ENCODE measurements around the gene PHB1.

DNA sequence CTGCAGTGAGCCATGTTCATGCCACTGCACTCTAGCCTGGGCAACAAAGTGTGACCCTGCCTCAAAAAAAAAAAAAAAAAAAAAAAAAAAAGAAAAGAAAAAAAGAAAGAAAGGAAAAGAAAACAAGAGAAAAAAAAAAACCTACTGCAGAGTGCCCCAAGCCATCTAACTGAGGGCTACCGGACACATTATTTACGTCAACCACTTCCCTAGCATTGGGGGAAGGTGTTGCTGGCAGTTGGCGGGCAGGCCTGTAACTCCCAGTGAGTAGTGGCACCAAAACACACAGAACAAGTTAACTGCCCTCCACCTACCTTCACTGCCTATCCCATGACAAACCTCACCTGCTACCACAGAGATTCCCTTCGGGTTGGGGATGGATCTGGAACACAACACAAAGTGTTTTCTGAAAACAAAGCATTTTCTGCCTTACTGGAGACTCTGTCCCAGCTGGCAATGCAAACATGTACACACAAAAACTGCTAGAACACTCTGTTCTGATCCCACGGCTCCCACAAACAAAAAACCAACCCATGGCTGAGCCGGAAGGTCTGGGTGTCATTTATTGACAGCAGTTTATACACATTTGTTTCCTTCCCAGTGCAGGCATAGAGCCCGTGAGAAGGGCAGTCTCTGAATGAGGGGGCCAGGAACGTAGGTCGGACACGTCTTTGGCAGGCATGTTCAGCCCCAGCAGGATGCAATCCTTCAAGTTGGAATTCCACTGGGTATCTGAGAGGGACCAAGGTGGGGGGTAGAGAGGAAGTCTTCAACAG lies 11.0 kb downstream of the PHB1 start:
- TF ChIP-seq, protein P1, sequence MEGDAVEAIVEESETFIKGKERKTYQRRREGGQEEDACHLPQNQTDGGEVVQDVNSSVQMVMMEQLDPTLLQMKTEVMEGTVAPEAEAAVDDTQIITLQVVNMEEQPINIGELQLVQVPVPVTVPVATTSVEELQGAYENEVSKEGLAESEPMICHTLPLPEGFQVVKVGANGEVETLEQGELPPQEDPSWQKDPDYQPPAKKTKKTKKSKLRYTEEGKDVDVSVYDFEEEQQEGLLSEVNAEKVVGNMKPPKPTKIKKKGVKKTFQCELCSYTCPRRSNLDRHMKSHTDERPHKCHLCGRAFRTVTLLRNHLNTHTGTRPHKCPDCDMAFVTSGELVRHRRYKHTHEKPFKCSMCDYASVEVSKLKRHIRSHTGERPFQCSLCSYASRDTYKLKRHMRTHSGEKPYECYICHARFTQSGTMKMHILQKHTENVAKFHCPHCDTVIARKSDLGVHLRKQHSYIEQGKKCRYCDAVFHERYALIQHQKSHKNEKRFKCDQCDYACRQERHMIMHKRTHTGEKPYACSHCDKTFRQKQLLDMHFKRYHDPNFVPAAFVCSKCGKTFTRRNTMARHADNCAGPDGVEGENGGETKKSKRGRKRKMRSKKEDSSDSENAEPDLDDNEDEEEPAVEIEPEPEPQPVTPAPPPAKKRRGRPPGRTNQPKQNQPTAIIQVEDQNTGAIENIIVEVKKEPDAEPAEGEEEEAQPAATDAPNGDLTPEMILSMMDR (IDR thresholded peaks at IDR 0.05) = no peak
- no peak for TF ChIP-seq POLR2A (IDR thresholded peaks at IDR 0.05)
